GM18505 (cell line): ENCODE data around the gene ANKH.

Experiments used
- ATAC-seq: cut with Tn5 transposase; IDR thresholded peaks from one replicate; pipeline ENCODE4 v1.9.1; 2021; ENCODE audit not compliant: unreplicated experiment
- POLR2A ChIP-seq: IDR thresholded peaks from 4 replicates; pipeline ENCODE4 v1.6.1; 2011; ENCODE audit warnings: borderline replicate concordance; ENCODE audit not compliant: insufficient read depth, insufficient read length; ENCODE audit errors: extremely low read depth

Gene ANKH

GRCh38 chr5:14753947-14754346 is 117.6 kb downstream of the ANKH start:
- no peak for ATAC-seq
- no peak for TF ChIP-seq POLR2A

- ATAC-seq = no peak
- TF ChIP-seq POLR2A = no peak
These were observed 118.3 kb downstream of the ANKH start for GRCh38 chr5:14753292-14753691.

- no peak for ATAC-seq
- TF ChIP-seq POLR2A = no peak
These were observed 119.0 kb downstream of the ANKH start for GRCh38 chr5:14752497-14753071.

GRCh38 chr5:14750712-14751111 is 120.9 kb downstream of the ANKH start:
- no peak for TF ChIP-seq POLR2A
- no peak for ATAC-seq

GRCh38 chr5:14749579-14750101 is 121.9 kb downstream of the ANKH start:
- no peak for TF ChIP-seq POLR2A
- ATAC-seq = no peak

- TF ChIP-seq POLR2A = no peak
These were observed 123.2 kb downstream of the ANKH start for GRCh38 chr5:14748180-14748900.

GRCh38 chr5:14745753-14746152 is 125.8 kb downstream of the ANKH start:
- no peak for ATAC-seq

More at GRCh38 chr5:14748180-14748900, 123.2 kb downstream of the ANKH start:
- ATAC-seq = no peak

GRCh38 chr5:14745188-14745563 is 126.4 kb downstream of the ANKH start:
- no peak for TF ChIP-seq POLR2A
- ATAC-seq = no peak

More at GRCh38 chr5:14745753-14746152, 125.8 kb downstream of the ANKH start:
- TF ChIP-seq POLR2A = no peak

- ATAC-seq = no peak
- TF ChIP-seq POLR2A = no peak
These were observed 127.0 kb downstream of the ANKH start for GRCh38 chr5:14744296-14745187.

- no peak for TF ChIP-seq POLR2A
- no peak for ATAC-seq
These were observed 127.8 kb downstream of the ANKH start for GRCh38 chr5:14743601-14744295.

GRCh38 chr5:14742498-14742897 is 129.1 kb downstream of the ANKH start:
- no peak for ATAC-seq
- TF ChIP-seq POLR2A = no peak

- no peak for TF ChIP-seq POLR2A
- ATAC-seq = no peak
These were observed 129.7 kb downstream of the ANKH start for GRCh38 chr5:14741801-14742440.
